Measurements from ENCODE around the gene DPP6. TPM values are rescaled to one million over a fixed set of nuclear protein-coding genes. Genes with fewer than 3 reads are reported as not detected.

DPP6 gene
- total RNA-seq, 2 experiments from 2014 or later: not detected

DNA sequence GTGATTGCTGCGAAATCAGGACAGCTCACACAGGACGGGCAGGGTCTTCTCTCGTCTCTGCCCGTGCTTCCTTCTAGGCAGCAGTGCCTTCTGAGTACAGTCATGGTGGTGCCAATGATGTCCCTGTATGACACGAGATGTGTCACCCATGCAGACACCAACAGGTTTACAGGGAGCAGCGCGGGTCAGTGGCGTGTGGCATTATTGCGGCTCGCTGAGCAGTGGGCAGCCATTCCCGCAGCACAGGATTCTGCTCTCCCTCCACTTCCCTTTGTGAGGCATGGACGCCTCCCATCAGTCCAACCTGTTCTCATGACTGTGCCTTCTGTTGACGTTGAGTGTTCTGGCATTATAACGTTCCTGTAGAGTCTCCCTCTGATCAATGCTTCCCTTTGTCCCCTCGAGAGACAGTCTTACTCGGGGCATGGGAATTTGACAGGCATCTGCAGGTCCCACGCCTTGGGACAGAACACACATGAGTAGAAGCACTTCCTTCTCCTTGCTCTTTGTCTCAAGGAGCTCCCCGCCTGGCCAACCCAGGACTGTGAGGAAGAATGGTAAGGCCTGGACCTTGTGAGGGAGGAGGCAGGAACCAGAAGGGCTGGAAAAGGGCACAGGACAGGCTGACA lies 731.2 kb downstream of the DPP6 start:
- Mint-ChIP-seq H3K4me1 (no peaks in the 10 kb centered on the region), H3K36me3 (ENCODE audit: low read depth) (no peaks in the 10 kb centered on the region), H3K9me3 (ENCODE audit: low read depth) (peaks cover 6% of the 10 kb centered on the region), H3K27me3 (no peaks in the 10 kb centered on the region), H3K4me3 (no peak overlapping the region), H3K27ac (no peak overlapping the region)
- CTCF ChIA-PET: interaction anchor here (0.7 kb wide), 1 partner anchor 10 kb away, joined by 6 read pairs; no protein-coding TSS in a partner anchor
- DNase-seq (no peak), ATAC-seq (no peak)
- intact Hi-C loops (cut with DNase I, micrococcal nuclease): no loop called here
- POLR2A ChIA-PET: no interaction called here

DNA sequence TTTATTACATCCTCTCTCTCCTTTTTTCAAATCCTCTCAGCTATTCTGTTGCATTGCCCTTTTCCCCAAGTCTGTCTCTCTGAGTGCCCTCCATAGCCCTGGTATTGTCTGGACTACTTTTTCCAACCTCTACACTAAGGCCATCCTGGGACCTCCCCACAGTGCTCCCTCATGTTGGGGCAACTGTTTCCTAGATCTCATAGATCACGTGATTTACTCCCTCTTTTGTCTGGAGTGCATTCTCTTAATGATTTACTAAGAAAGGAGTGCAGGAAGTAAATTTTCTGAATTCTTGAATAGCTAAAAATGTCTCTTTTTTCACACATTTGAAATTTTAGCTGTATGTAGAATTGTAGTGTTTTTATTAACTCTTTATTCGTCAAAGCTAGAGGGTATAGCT lies 733.7 kb downstream of the DPP6 start:
- no peaks in the 10 kb centered on the region for H3K36me3 Mint-ChIP-seq (ENCODE audit: low read depth)
- no peak overlapping the region for H3K4me3 Mint-ChIP-seq
- ChIA-PET POLR2A (no interaction called here), CTCF (interaction anchor here (1.1 kb wide), 1 partner anchor 12 kb away, joined by 4 read pairs; no protein-coding TSS in a partner anchor)
- peaks cover 5% of the 10 kb centered on the region for H3K9me3 Mint-ChIP-seq (ENCODE audit: low read depth)
- no peak overlapping the region for H3K27ac Mint-ChIP-seq
- ATAC-seq (no peak), DNase-seq (no peak)
- intact Hi-C loops (cut with DNase I, micrococcal nuclease): no loop called here
- no peaks in the 10 kb centered on the region for H3K4me1 Mint-ChIP-seq
- peaks cover 6% of the 10 kb centered on the region for H3K27me3 Mint-ChIP-seq

DNA sequence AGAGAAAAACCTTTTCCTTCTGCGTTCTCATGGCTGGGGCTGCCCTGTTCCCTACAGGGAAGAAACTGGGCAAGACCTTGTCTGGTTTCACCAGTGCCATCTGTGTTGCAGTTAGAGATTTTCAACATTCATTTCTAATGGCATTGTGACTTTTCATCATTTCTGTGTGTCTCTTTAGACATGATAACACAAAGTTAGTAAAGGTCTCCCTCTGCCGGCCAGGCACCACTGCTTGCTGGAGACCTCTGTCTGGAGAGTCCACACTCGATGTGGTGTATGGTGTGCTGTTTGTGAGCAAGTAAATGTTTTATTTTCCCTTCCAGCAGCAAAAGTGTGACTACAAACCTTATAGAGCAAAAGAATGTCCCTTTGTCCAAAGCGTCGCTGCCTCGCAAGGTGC lies 737.2 kb downstream of the DPP6 start:
- no peak overlapping the region for H3K4me3 Mint-ChIP-seq
- H3K4me1 Mint-ChIP-seq: no peaks in the 10 kb centered on the region
- DNase-seq (no peak), ATAC-seq (no peak)
- H3K27me3 Mint-ChIP-seq: peaks cover 11% of the 10 kb centered on the region
- H3K27ac Mint-ChIP-seq: no peak overlapping the region
- H3K9me3 Mint-ChIP-seq (ENCODE audit: low read depth): peaks cover 5% of the 10 kb centered on the region
- POLR2A ChIA-PET: no interaction called here
- CTCF ChIA-PET: no interaction called here
- H3K36me3 Mint-ChIP-seq (ENCODE audit: low read depth): no peaks in the 10 kb centered on the region
- intact Hi-C loops (cut with DNase I, micrococcal nuclease): no loop called here

DNA sequence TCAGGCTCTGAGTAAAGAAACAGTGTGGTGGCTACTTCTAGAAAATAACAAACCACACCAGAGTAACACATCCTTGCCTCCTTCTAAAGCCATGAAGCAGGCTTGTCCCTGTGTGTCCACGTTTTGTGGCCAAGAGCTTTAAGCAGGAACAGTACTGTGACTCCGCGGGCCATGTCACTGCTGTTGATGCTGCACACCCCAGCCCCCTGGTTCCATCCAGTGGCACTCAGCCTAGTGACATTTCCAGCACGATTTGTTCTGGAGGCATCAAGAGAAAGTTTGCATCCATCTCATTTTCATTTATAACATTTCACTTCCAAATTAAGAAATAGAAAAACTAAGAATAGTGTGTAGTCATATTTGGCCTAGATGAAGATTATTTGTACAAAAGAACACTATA lies 739.4 kb downstream of the DPP6 start:
- ATAC-seq: no peak
- Mint-ChIP-seq H3K4me3 (no peak overlapping the region), H3K4me1 (no peaks in the 10 kb centered on the region), H3K27me3 (peaks cover 13% of the 10 kb centered on the region), H3K9me3 (ENCODE audit: low read depth) (peaks cover 4% of the 10 kb centered on the region), H3K36me3 (ENCODE audit: low read depth) (no peaks in the 10 kb centered on the region), H3K27ac (no peak overlapping the region)
- DNase-seq: no peak
- POLR2A ChIA-PET: no interaction called here
- CTCF ChIA-PET: no interaction called here
- intact Hi-C loops (cut with DNase I, micrococcal nuclease): no loop called here

DNA sequence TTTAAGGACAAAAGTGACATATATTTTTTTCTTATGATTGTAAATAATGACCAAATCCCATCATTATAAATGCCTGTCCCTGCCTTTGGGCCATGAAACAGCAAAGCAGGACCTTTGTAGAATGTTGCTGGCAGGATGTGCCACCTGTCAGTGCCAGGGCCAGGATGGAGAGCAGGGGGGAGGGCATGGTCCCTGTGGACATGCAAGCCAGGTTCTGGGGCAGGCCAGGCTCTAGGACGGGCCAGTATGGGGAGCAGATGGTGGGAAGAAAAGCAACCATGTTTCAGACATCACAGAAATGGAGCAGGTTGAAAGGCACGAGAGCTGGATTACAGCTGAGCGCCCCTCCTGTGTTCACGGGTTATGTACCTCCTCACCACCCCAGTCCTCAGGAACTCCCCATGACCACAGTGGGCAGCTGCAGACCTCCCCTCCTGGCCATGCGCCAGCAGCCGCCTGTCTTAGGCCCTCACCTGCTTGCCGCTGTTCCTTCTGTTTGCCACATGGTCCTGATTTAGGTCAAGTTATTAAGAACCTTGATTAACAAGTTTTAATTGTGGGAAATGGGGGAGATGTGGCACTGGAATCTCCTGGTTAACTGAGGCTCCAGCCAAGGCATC lies 740.3 kb downstream of the DPP6 start:
- peaks cover 4% of the 10 kb centered on the region for H3K9me3 Mint-ChIP-seq (ENCODE audit: low read depth)
- H3K27ac Mint-ChIP-seq: no peak overlapping the region
- H3K4me3 Mint-ChIP-seq: no peak overlapping the region
- POLR2A ChIA-PET: no interaction called here
- no peak for ATAC-seq
- intact Hi-C loops (cut with DNase I, micrococcal nuclease): no loop called here
- H3K4me1 Mint-ChIP-seq: no peaks in the 10 kb centered on the region
- no peaks in the 10 kb centered on the region for H3K36me3 Mint-ChIP-seq (ENCODE audit: low read depth)
- H3K27me3 Mint-ChIP-seq: peaks cover 13% of the 10 kb centered on the region
- DNase-seq: no peak
- CTCF ChIA-PET: interaction anchor here (0.7 kb wide), 1 partner anchor 18 kb away, joined by 4 read pairs; no protein-coding TSS in a partner anchor

DNA sequence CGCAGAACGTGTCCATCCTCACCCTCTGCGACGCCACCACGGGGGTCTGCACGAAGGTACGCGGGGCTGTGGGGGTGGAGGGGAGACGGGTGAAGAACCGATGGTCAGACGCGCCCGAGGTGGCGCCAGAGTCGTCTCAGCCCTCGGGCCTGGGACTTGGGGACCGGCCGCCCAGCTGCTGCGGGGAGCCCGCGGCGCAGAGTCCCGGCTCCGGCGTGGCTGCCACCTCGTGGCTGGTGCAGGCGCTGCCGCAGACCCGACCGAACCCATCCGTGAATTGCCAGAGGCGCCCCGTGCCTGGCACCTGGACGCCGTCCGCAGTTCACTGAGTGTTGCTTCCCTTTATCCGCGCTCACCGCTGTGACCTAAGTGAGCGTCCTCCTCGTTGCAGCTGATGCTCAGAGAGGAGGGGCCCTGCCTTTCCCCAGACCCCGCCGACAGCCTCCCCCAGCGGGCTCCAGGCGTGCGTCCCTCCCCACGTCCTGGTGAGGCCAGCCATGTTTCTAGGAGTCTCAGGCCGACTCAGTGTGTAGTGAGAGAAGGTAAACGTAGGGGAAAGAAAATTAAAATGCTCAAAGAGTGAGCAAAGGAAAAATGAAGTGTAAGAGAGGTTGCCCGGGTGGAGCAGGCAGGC lies 742.1 kb downstream of the DPP6 start:
- peaks cover 7% of the 10 kb centered on the region for H3K27me3 Mint-ChIP-seq
- DNase-seq: peak; percentile 43
- H3K9me3 Mint-ChIP-seq (ENCODE audit: low read depth): no peaks in the 10 kb centered on the region
- H3K4me3 Mint-ChIP-seq: no peak overlapping the region
- CTCF ChIA-PET: interaction anchor here (0.7 kb wide), 1 partner anchor 1267 kb away, joined by 3 read pairs; no protein-coding TSS in a partner anchor
- no peak overlapping the region for H3K27ac Mint-ChIP-seq
- H3K36me3 Mint-ChIP-seq (ENCODE audit: low read depth): no peaks in the 10 kb centered on the region
- POLR2A ChIA-PET: no interaction called here
- peak; percentile 47 for ATAC-seq
- no peaks in the 10 kb centered on the region for H3K4me1 Mint-ChIP-seq
- intact Hi-C loops (cut with DNase I, micrococcal nuclease): no loop called here

DNA sequence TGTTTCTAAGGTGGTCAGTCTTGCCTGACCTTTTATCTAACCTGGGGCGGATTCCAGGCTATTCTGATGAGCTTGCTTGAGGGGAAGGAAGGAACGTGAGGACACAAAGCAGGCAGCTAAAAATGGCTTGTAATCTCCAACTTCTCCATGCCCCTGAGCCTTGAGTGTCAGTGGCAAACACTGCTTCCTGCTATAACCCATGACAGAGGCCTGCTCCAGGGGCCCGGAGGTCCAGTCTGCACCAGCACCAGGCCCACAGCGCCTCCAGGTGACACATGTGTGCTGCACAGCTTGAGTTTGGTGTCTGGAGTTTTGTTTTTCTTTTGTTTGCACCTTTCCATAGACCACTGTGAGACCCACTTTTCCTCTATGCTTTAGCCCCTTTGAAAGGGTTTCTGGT lies 742.8 kb downstream of the DPP6 start:
- intact Hi-C loops (cut with DNase I, micrococcal nuclease): no loop called here
- Mint-ChIP-seq H3K4me3 (no peak overlapping the region), H3K36me3 (ENCODE audit: low read depth) (no peaks in the 10 kb centered on the region), H3K9me3 (ENCODE audit: low read depth) (no peaks in the 10 kb centered on the region), H3K27ac (no peak overlapping the region), H3K27me3 (peaks cover 7% of the 10 kb centered on the region), H3K4me1 (no peaks in the 10 kb centered on the region)
- ATAC-seq (no peak), DNase-seq (no peak)
- CTCF ChIA-PET: interaction anchor here (0.6 kb wide), 1 partner anchor 595 kb away, joined by 3 read pairs; no protein-coding TSS in a partner anchor
- POLR2A ChIA-PET: no interaction called here

DNA sequence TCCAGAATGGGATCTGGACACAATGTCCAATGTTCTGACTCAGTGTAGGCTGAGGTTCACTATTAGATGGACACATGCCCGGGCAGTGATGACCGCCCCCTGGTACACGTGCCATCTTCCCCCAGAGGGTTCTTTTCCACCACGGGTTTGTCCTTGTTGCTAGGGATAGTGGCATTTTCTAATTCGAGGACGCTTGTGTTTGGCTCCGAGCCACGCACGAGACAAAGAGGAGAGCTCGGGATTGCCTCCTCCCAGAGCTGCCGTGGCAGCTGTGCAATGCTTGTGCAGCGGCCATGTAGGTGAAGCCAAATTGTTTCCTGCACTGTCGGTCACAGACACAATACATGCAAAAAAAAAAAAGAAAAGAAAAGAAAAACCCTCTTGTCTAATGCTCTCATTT lies 743.2 kb downstream of the DPP6 start:
- ChIA-PET CTCF (interaction anchor here (0.6 kb wide), 1 partner anchor 595 kb away, joined by 3 read pairs; no protein-coding TSS in a partner anchor), POLR2A (no interaction called here)
- ATAC-seq (no peak), DNase-seq (no peak)
- Mint-ChIP-seq H3K4me3 (no peak overlapping the region), H3K4me1 (no peaks in the 10 kb centered on the region), H3K27ac (no peak overlapping the region), H3K36me3 (ENCODE audit: low read depth) (no peaks in the 10 kb centered on the region), H3K9me3 (ENCODE audit: low read depth) (no peaks in the 10 kb centered on the region), H3K27me3 (peaks cover 7% of the 10 kb centered on the region)
- intact Hi-C loops (cut with DNase I, micrococcal nuclease): no loop called here

DNA sequence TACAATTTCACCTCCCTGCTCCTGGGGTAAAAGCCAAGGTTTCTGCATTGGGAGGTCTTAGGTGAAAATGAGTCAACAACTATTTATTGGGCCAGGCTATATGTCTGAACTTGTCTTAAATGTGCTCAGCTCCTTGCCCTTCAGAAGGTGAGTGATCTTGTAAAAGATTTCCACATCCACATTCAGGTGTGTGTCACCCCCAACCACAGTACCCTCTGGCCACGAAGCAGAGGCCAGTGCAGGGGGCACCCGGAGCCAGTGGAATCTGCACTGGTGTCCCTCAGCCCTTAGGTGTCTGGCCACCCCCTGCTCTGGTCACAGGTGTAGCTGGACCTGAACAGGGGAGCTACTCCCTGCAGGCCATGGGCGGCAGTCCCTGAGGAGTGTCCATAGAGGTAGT lies 752.3 kb downstream of the DPP6 start:
- no peaks in the 10 kb centered on the region for H3K4me1 Mint-ChIP-seq
- no peak for ATAC-seq
- ChIA-PET POLR2A (no interaction called here), CTCF (no interaction called here)
- peaks cover 3% of the 10 kb centered on the region for H3K27me3 Mint-ChIP-seq
- intact Hi-C loops (cut with DNase I, micrococcal nuclease): no loop called here
- no peak for DNase-seq
- H3K4me3 Mint-ChIP-seq: no peak overlapping the region
- no peak overlapping the region for H3K27ac Mint-ChIP-seq
- no peaks in the 10 kb centered on the region for H3K36me3 Mint-ChIP-seq (ENCODE audit: low read depth)
- H3K9me3 Mint-ChIP-seq (ENCODE audit: low read depth): no peaks in the 10 kb centered on the region

DNA sequence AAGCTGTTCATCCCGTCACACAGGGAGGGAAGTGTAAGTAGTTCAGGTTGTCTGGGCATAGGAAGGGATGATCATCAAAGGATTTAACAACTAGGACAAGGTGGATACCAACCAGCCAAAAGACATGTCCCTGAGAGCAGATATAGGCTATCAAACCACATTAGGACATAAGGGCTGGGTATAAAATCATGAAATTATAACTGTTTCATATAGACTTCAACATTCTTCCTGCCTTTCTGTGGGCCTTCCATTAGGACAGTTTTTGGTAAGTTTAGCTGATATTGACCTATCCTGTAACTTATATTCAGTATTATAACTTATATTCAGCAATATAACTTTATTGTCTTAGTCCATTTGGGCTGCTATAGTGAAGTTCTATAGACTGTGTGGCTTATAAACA lies 759.8 kb downstream of the DPP6 start:
- DNase-seq (no peak), ATAC-seq (no peak)
- H3K9me3 Mint-ChIP-seq (ENCODE audit: low read depth): peaks cover 8% of the 10 kb centered on the region
- H3K27me3 Mint-ChIP-seq: peaks cover 3% of the 10 kb centered on the region
- POLR2A ChIA-PET: no interaction called here
- H3K4me1 Mint-ChIP-seq: no peaks in the 10 kb centered on the region
- H3K27ac Mint-ChIP-seq: no peak overlapping the region
- no peak overlapping the region for H3K4me3 Mint-ChIP-seq
- CTCF ChIA-PET: interaction anchor here (1.2 kb wide), 1 partner anchor 35 kb away, joined by 4 read pairs; no protein-coding TSS in a partner anchor
- H3K36me3 Mint-ChIP-seq (ENCODE audit: low read depth): no peaks in the 10 kb centered on the region
- intact Hi-C loops (cut with DNase I, micrococcal nuclease): no loop called here

DNA sequence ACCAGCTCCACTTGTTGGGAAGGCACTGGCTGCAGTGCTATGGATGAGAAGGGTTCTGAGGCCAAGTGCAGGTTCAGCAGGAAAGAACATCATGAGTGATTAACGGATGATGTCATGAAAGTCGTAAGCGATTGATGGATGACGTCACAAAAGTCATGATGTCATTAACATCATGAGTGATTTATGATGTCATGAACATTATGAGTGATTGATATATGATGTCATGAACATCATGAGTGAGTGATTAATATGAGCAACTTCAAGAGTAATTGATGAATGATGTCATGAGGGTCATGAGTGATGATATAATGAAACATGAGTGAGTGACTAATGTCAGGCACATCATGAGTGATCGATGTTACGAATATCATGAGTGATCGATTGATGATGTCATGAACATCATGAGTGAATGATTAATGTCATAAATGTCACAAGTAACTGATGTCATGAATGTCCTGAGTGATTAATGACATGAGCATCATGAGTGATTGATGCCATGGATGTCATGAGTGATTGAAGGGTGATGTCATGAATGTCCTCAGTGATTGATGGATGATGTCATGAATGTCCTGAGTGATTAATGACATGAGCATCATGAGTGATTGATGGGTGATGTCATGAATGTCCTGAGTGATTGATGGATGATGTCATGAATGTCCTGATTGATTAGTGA lies 765.2 kb downstream of the DPP6 start:
- POLR2A ChIA-PET: no interaction called here

More for the DNA sequence above, 765.2 kb downstream of the DPP6 start:
- no peak for DNase-seq
- no peak overlapping the region for H3K4me3 Mint-ChIP-seq
- H3K27me3 Mint-ChIP-seq: peaks cover 3% of the 10 kb centered on the region
- intact Hi-C loops (cut with DNase I, micrococcal nuclease): no loop called here
- H3K27ac Mint-ChIP-seq: no peak overlapping the region
- CTCF ChIA-PET: no interaction called here
- H3K36me3 Mint-ChIP-seq (ENCODE audit: low read depth): no peaks in the 10 kb centered on the region
- ATAC-seq: no peak
- no peaks in the 10 kb centered on the region for H3K4me1 Mint-ChIP-seq
- H3K9me3 Mint-ChIP-seq (ENCODE audit: low read depth): peaks cover 3% of the 10 kb centered on the region
